RPMI8226 (cell line): ENCODE results near the gene GFRA1.

Source experiments
- DNase-seq: peaks from one replicate; pipeline ENCODE4 v3.0.0-alpha.2; 2015

The GFRA1 gene

DNA sequence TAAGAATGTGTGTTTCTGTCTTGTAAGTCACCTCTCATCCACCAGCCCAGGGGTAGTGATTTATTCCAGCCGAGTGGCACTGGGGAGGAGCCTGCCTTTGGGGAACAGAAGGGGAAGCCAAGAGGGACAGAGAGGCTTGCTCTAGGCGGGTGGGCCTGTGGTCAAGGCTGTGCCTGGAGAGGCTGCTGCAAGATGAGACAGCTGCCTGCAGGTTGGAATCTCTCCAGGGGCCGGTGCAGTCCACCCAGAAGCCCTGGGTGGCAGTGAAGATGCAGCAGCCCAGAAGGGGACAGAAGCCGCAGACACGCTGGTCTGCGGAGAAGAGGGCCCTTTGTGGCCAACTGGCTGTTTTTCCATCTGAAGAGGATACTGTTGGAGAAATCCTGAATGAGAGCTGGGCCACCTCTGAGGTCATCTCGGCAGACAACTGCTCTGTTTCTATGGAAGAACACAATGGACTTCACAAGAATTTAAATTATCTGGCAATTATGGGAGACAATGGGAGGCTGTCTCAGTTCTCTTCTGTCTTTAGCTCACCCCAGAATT is 175.7 kb downstream of the GFRA1 start:
- no peak for DNase-seq

DNA sequence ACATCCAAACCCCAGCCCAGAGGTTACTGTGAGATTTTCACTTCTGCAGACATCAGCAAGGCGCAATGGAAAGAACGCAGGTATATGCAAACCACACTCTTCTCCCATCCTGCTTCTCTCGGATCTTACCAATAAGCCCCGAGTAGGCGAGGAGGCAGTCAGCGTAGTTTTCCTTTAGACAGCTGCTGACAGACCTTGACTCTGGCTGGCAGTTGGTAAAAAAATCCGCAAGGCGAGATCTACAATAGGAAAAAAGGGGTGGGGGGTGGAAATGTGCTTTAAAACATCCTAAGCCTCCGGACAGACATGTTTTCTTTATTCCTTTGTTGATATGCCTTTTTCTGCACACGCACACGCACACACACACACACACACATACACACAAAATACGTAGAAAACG is 176.5 kb downstream of the GFRA1 start:
- no peak for DNase-seq

DNA sequence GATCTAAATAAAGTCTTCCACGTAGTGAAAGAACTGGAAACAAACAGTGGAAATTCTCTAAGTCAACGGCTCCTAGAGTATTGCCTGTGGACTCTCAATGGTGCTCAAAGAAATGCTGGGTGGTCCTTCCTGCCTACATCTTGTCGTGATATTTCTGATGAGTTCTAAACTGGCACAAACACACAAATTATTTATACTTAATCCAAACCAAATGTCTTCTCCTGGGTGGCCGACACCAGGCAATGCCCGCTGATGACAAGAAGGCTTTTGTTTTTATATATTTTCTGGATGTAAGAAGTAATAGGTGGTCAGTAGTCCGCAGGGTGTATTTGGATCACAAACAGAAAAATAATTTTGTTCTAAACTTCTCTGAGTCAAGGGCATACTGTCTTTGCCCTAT is 178.7 kb downstream of the GFRA1 start:
- DNase-seq: no peak

DNA sequence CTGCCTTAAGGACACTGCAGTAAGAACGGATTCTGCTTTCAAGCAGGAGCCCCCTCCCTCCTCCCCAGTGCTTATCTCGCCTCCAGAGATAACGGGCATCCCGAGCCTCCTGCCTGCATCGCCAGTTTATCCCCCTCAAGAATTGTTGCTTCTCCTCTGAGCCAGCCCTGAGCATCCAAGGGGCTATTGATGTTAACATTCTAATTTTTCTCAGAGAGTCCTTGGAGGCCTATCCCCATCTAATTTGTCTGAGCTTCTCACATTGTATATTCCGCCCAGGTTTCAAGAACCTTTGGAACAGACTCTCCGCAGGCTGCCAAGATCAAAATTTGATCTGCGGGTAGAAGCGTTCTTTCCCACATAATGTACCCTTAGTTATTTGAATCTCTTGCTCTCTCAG is 180.0 kb downstream of the GFRA1 start:
- DNase-seq: no peak

DNA sequence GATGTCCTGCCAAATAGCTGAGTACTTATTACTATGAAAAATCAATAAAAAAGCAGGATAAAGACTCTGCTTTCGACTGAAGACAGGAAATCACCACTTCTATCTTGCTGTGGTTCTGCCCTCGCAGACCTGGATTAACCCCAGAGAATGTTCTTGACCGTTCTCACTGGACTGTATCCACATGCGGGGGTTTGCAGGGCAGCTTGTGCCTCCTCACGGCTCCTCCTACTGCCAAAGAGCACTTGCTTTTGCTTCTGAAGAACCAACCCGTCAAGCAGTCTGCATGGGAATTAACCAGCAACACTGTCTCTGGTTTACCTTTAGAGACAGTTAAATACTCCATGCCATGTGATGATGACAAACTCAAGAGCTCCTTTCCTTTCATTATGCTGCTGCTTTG is 184.0 kb downstream of the GFRA1 start:
- DNase-seq: no peak

DNA sequence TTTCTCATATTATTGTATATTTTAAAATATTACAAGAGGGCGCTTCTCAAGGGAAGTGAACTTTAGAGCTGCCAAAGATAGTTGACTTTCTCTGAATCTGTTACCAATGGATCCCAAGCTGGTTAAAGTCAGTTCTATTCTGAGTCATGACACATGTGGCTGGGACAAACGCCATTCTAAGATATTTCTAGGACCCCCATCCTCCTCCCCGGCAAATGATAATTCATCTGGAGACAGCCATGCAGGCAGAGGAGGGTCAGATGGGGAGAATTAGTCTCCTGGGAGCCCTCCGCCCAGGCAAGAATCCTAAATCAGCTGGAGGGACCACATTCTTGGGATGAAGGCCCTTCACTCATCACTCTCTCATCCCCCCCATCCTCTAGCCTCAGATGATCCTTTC is 187.7 kb downstream of the GFRA1 start:
- DNase-seq: no peak

DNA sequence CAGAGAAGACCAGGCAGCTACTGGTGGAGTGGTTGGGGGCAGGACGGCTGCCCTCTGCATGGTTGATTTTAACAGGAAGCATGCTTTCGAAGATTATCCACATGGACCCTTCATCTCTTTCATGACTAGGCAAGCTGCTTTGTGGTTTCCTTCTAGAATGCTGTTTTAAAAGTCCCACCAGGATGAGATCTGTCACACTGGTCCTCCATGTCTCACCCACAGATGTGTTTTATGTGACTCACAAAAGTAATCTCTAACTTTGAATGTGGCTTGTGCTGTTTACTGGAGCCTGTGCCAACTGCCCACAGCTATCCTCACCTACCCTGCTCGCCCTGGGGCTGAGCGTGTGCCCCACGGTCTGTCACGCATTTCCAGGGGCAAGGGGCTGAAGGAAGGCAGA is 188.8 kb downstream of the GFRA1 start:
- DNase-seq: no peak

DNA sequence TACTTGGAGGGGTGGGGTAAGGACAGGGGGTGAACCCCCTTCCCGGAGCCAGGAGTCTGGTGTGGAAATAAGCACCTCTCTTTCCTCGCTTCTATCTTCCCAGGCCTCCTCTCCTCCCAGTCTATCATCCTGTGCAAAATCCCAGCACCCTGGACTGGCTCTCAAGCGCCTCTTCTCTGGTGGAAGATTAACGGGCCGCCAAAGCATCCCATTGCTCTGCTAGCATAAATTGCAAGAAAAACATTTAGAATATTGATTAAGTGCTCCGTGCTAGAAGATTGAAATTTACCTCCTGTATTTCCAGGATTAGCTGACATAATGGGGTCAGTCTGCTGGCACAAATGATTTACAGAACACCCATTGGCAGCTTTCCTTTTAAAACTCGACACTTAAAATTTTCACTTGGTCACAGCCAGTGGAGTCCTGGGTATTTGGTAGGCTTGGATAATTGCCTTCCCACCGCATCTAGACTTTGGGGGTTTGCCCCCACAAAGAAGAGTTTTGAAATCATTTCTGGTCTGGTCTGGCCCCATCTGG is 189.7 kb downstream of the GFRA1 start:
- DNase-seq: no peak

DNA sequence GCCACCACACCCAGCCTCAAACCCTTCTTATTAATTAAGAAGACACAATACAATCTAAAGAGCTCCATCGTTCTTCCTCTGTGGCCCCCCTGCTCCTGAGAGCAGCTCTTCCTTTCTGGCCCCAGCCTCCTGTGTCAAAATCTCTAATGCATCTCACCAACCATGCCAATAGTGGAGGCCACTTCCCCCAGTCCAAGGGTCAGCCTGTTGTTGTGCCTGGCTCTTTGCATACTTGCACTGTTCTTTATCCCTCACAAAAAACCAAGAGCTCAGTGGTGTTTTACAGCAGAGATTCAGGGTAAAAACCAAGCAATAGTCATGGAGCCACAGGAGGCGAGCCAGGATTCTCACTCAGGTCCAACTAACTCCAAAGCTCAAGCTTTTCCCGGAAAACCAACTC is 190.2 kb downstream of the GFRA1 start:
- no peak for DNase-seq

DNA sequence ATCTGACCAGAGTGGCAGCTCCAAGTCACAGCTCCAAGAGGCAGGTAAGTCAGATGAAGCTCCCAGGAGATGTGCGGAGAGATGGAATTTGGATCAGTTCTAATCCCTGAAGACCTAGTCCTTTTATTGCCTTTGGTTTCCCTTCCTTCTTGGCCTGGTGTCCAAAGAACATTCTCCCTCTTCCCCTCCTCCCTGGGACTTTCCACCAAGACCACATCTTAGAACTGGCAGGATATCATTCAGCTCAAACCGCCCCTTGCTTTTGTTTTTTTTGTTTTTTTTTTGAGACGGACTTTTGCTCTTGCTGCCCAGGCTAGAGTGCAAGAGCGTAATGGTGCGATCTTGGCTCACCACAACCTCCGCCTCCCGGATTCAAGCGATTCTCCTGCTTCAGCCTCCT is 190.8 kb downstream of the GFRA1 start:
- DNase-seq: no peak

DNA sequence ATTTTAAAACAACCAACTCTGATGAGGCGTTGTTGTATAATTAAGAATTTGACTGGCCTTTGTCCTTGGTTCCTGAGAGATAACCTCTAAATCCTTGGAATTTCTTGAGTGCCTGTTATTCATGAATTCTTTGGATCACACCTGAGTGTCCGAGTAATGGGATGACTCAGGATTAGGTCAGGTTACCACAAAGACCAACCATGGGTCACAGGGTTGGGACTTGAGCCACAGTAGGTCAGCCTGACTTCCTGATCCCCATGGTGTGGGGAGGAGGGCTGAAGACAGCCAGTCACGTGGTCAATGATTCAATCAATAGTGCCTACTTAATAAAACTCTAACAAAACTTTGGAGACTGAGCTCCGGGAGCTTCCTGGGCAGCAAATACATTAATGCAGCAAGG is 192.5 kb downstream of the GFRA1 start:
- DNase-seq: no peak

DNA sequence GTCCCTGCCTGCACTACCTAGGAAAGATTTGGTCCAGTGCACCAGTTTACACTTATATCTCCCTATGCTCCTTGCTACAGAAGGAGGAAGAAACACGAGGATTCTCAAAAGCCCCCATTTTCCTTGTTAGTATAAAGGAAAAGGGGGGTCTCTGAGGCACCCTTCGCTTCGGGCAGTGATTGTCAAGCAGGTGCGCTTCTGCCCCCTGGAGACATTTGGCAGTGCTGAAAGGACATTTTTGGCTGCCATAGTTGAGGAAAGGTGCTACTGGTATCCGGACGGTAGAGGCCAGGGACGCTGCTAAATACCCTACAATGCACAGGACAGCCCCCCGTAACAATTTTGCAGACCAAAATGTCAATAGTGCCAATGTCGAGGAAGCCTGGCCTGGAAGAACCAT is 193.7 kb downstream of the GFRA1 start:
- DNase-seq: no peak

DNA sequence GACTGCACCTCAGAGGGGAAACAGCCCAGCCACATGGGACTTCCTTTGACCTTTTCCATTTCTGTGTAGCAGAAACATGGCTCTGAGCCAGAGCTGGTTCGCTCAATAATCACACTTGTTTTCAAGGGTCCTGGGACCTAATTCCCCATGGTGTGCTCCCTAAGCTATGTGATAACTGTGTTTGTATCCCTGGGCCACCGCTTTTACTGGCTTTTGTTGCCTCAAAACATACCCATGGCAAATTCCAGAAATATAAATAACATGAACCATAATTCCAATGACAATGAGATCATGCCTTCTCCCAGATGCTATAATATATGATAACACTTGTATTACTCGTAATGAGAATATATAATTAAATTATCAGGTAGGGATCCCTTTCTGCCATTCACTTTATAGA is 196.4 kb downstream of the GFRA1 start:
- no peak for DNase-seq

DNA sequence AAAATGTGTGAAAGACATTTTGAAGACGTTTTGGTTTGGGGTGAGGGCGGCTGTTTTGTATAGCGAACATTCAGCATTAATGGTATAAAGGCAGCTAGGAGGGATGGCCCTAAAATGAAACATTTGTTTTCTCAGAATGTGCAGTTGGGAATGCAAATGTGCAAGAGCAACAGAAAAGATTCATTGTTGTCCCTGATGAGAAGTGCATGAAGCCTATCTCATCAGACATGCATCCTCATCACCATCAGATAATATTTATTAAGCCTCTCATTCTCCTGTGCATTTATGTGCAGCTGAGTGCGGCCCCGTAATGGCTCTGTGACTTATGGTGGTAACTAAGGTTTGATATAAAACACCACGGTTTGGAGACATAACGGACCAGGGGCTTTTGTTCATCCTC is 199.5 kb downstream of the GFRA1 start:
- DNase-seq: no peak

DNA sequence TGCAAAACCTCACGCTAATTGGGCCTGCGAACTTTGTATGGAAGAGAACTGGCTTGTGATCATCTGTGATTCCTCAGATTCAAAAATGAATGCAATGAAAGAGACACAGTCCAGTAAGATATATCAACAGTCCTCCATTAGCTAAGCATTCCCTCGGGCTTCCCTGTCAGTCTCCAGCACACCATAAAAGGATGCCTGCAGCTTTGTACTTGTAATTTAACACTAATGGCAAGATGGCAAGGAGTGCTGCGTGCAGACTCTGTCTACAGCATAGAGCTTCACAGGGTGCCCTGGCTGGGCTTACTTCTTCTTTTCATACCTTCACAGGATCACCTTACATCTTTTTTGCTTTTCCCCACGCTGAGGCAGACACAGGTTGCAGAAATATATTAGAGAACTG is 200.0 kb downstream of the GFRA1 start:
- DNase-seq: no peak

DNA sequence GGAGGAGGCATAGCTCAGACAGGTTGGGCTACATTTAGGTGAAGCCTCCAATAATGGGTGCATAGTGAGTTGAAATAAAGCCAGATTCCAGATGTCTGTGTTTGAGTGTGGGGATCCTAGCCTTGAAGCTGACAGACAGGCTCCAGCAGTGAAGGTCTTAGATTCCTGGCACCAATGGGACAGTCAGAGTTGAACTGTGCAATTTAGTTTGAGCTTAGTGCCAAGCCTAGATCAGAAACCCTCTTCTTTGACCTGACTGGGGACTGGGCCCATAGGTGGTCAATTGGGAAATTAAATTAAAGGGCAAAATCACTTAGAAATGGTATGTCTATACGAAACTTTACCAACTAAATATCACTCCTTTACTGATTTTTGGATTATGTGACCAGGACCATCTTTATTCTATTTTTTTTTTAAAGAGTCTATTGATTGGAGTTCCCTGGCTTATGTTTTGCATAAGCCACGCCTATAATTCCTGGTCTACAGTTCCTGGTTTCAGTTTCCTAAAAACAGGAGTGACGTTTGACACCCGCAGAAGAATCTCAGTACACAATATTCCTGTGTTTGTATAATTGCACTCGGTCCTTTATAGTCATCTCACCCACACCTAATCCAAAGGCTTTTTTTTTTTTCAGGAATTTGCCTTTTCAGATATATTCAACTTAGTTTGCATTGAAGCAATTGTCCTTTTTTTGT is 201.4 kb downstream of the GFRA1 start:
- DNase-seq: no peak

DNA sequence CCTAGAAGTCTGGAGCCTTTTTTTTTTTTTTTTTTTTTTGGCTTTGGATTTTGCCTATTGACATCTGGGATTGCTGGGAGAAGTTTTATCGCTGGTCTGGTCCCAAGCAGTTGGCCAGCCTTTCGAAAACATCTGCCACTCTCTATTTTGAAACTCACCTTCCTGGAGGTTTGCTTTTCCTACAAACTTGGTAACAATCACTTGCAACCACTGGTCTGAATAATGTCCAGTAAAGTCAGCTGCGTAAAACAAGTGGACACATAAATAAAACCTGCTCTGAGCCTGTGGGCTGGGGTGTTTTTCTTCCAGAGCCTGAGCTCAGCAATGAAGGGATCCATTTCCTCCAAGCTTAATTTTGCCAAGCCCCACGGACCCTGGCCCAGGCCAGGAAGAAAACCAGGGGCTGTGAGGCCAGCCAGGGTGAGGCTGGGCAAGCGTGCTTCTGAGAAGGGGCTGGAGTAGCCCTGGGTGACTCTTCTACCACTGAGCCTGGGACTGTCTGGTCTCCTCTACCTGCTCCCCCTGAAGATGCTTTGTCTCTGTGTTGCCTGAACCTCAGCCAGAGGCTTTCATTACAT is 202.2 kb downstream of the GFRA1 start:
- DNase-seq: no peak

DNA sequence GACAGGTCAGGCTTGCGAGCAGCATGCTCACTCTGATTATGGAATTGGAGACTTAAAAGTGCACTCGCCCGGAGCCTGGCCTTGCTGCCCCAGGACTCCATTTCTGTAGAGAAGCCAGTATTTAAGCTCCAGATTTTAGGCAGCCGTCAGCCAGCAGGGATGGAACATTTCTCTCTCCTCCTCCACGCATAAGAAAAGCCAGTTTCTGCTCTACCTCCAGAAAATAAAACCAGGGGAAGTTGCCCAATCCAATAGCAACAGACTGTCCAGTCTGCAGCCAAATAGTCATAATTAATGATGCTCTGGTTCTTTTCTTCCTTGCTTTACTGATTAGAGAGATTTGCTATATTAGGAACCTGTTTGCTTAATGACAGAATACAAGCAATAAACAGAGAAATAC is 203.2 kb downstream of the GFRA1 start:
- DNase-seq: no peak

DNA sequence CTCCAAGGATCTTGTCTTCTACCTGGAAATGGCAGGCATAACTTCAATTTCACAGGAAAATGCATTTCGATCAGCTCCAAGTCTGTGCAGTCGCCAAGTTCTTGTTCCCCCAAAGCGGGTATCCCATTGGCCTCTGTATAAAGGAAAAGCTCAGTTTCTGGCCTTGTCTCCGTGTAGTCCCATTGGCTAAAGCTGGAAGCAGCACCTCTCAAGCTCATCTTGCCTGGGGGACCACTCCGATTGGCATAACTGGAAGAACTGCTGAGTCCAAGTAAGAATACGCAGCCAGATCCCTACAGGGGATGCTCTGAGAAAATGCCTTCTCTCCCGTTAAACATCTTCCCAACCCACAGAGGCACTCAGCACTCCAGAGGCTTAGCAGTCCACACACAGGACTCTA is 205.2 kb downstream of the GFRA1 start:
- no peak for DNase-seq

DNA sequence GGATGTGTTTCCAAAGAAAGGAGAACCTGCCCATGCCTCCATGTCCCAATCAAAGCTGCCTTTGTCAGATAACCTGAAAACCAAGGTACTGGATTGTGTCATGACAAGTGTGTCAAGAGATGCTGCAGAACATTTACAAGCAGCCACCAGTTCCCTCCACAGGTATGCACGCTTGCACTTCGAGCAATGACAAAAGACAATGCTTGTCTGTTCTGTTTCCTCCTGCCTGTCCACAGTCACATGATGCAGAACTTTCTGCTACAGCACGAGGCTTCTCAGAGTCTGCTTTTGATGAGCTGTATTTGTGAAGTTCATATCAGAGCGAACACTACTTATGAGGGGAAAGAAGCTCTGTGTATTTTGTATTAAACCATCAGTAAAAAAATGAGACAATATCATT is 209.9 kb downstream of the GFRA1 start:
- no peak for DNase-seq

DNA sequence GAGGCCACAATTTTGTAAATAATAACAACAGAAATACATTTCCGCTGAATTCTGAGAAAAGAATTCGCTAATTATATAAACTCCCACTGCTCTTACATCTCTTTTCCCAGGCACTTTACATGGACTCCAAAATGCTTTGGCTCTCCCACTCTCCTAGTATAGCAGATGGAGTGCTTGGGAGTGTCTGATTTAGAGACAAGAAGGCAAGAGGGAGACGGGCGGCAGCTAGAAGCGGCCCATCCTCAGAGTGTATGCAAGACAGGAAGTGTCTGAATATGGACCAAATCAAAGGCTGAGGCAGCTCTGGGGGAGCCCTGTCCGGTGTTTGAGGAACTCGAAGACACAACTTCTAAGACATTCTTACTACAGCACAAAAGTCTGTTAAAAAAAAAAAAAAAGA is 212.1 kb downstream of the GFRA1 start:
- no peak for DNase-seq

DNA sequence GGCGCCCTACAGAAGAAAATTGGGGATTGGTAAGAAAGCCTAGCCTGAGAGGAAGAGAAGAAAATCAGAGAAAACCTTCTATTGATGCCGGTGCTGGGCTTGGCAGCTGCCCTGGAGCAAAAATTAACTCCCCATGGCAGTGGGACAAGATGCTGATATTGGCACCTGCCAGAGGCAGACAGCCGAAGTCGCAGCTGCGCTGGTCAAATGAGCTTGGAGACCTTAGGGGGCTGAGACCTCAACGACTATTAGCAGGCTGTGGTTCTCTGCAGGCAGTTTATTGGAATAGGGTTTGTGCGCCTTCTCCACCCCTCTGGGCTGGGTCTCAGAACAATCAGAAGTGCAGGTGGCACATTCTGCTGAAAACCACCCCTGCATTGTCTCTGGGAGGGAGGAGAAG is 213.7 kb downstream of the GFRA1 start:
- no peak for DNase-seq

DNA sequence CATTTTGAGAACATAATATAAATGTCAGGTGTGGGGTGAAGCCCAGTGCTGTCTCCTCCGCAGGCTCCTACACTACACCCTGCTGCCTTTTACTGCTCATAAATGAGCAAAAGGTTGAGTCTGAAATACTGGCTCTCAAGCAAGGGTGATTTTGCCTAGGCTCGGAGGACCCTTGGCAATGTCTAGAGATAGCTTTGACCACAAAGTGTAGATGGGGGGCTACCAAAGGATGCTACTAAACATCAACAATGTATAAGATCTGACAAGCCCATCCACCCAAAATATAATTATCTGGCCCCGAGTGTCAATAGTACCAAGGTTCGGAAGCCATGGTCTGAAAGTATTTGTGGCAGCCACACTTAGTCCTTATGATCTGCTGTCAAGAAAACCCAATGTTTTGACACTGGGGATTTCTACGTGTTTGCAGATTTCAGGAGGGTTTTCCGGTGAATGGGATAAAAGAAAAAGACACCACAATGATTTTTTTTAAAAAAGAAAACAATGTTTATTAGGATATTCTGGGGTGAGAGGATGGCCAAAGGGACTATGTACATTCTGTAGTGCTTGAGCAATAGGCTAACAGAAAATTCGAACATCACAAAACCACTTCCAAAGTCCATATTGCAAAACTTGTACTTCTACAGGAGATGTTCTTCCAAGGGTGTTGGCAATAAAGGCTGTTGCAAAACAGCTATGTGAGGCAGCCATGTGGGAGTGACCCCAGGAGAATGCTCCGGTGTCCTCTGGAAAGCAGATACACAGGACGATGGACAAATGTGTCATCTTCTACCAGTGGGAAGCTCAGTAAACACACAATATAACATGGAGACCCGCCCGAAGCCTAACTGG is 216.3 kb downstream of the GFRA1 start:
- no peak for DNase-seq

DNA sequence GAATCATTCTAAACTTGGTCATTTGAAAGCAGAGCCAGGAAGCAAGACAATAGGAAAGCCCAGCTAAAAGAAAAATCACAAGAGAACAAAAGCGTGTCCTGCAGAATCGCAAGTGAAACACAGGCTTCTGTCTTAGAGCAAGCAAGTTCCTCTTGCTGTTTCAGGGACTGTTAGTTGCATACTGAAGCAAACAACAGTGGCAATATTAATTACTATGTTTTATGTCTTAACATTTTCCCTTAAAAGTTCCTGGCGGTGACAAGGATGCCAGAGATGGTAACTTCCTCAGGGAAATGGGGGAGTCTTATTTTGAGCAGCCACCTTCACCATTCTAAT is 217.1 kb downstream of the GFRA1 start:
- no peak for DNase-seq
